Smooth muscle cell (in vitro differentiated cells): ENCODE measurements around the gene PARD3B. TPM values are rescaled to one million over a fixed set of nuclear protein-coding genes. Genes with fewer than 3 reads are reported as not detected.

Experiments used
- DNase-seq: peaks from one replicate; lab custom pipeline; 2025; ENCODE audit not compliant: unreplicated experiment; lab: John Stamatoyannopoulos, UW
- H2AFZ ChIP-seq: fragments of 200-600 bp; sonication (generic); 2 replicates; pipeline ENCODE4 v1.6.0; 2016; ENCODE audit warnings: antibody characterized with exemption, low read depth, mild to moderate bottlenecking
- H3F3A ChIP-seq: fragments of 200-600 bp; sonication (generic); 2 replicates; pipeline ENCODE4 v1.6.0; 2017; ENCODE audit warnings: antibody characterized with exemption, low read depth
- H3K27ac ChIP-seq: fragments of 200-600 bp; sonication (generic); 2 replicates; pipeline ENCODE4 v1.5.1; 2016; ENCODE audit warnings: low read depth, mild to moderate bottlenecking
- H3K27me3 ChIP-seq: fragments of 200-600 bp; sonication (generic); 2 replicates; pipeline ENCODE4 v1.6.1; 2016; ENCODE audit warnings: low read depth, mild to moderate bottlenecking
- H3K36me3 ChIP-seq: fragments of 200-600 bp; sonication (generic); 2 replicates; pipeline ENCODE4 v1.5.1; 2016; ENCODE audit warnings: low read depth
- H3K4me1 ChIP-seq: fragments of 200-600 bp; sonication (generic); 2 replicates; pipeline ENCODE4 v1.5.1; 2016; ENCODE audit warnings: low read depth
- H3K4me2 ChIP-seq: fragments of 200-600 bp; sonication (generic); 2 replicates; pipeline ENCODE4 v1.6.0; 2016; ENCODE audit warnings: mild to moderate bottlenecking
- H3K4me3 ChIP-seq: fragments of 200-600 bp; sonication (generic); 2 replicates; pipeline ENCODE4 v1.5.1; 2016; ENCODE audit warnings: mild to moderate bottlenecking
- H3K79me2 ChIP-seq: fragments of 200-600 bp; sonication (generic); 2 replicates; pipeline ENCODE4 v1.6.0; 2016; ENCODE audit warnings: low read depth, mild to moderate bottlenecking
- H3K9ac ChIP-seq: fragments of 200-600 bp; sonication (generic); 2 replicates; pipeline ENCODE4 v1.6.0; 2016; ENCODE audit warnings: low read depth
- H3K9me3 ChIP-seq: fragments of 200-600 bp; sonication (generic); replicated peaks from 2 replicates; pipeline ENCODE4 v1.5.1; 2016; ENCODE audit warnings: low read depth
- H4K20me1 ChIP-seq: fragments of 200-600 bp; sonication (generic); 2 replicates; pipeline ENCODE4 v1.6.0; 2016; ENCODE audit warnings: low read depth
- WGBS: methylation state at CpG from one replicate; pipeline ENCODE4 v1.1.7; 2016; ENCODE audit warnings: low lambda C conversion rate; 5-methylcytosine and 5-hydroxymethylcytosine counted together
- polyA plus RNA-seq: library from polyadenylated mRNA; unstranded; fragments of >200 nt; fragmentation: Nextera tagmentation; extraction: Ambion mirVana; gene quantifications from 2 replicates; pipeline ENCODE4 v1.2.1, GENCODE V29; 2016
- total RNA-seq: library from RNA; depleted of rRNA; stranded (reverse); fragments of >200 nt; gene quantifications from 2 replicates; pipeline ENCODE4 v1.2.3, GENCODE V29; 2014
- TF ChIP-seq, protein P1 (sequence below): fragments of 200-600 bp; sonication (generic); IDR thresholded peaks from 2 replicates; pipeline ENCODE4 v1.5.1; 2017; ENCODE audit warnings: borderline replicate concordance, mild to moderate bottlenecking, antibody characterized with exemption; ENCODE audit not compliant: insufficient read depth, poor library complexity, severe bottlenecking

Gene PARD3B
- total and polyA plus RNA-seq, 2 experiments from 2014 or later = 3.3 to 12.2 TPM

DNA sequence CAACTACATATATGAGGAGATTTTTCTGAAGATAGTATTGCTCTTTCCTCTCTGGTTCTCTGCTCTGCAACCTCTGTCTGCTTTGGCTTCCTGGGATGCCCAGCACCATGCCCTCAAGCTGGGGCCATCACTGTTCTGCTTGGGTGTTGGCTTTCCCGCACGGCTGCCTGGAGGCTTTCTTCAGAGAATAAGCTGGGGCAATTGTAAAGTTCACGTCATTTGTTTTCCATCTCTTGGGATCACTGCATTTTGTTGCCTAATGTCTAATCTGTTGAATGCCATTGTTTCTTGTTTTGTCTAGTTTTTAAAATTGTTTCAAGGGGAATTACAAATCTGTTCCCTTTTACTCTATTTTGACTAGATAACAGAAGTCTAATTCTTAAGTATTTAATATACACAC lies 699.7 kb downstream of the PARD3B start:
- H3K9ac ChIP-seq = no peak overlapping the region
- 88% methylated on average over 3 of the region's 3 CpGs for WGBS
- TF ChIP-seq, protein P1, sequence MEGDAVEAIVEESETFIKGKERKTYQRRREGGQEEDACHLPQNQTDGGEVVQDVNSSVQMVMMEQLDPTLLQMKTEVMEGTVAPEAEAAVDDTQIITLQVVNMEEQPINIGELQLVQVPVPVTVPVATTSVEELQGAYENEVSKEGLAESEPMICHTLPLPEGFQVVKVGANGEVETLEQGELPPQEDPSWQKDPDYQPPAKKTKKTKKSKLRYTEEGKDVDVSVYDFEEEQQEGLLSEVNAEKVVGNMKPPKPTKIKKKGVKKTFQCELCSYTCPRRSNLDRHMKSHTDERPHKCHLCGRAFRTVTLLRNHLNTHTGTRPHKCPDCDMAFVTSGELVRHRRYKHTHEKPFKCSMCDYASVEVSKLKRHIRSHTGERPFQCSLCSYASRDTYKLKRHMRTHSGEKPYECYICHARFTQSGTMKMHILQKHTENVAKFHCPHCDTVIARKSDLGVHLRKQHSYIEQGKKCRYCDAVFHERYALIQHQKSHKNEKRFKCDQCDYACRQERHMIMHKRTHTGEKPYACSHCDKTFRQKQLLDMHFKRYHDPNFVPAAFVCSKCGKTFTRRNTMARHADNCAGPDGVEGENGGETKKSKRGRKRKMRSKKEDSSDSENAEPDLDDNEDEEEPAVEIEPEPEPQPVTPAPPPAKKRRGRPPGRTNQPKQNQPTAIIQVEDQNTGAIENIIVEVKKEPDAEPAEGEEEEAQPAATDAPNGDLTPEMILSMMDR = no peak

GRCh38 chr2:205245652-205246051 lies 700.4 kb downstream of the PARD3B start:
- H3K79me2 ChIP-seq = no peaks in the 10 kb centered on the region
- no peaks in the 10 kb centered on the region for H3K27me3 ChIP-seq
- no peak overlapping the region for H2AFZ ChIP-seq
- no peak overlapping the region for H3K27ac ChIP-seq
- H4K20me1 ChIP-seq = no peaks in the 10 kb centered on the region
- H3K9ac ChIP-seq = no peak overlapping the region
- peaks cover 3% of the 10 kb centered on the region for H3K36me3 ChIP-seq
- no peaks in the 10 kb centered on the region for H3K9me3 ChIP-seq
- WGBS = 68% methylated on average over 2 of the region's 2 CpGs
- H3K4me2 ChIP-seq = no peak overlapping the region
- H3K4me3 ChIP-seq = no peak overlapping the region
- DNase-seq = no peak
- TF ChIP-seq, protein P1 = no peak
- H3K4me1 ChIP-seq = no peaks in the 10 kb centered on the region
- H3F3A ChIP-seq = no peaks in the 10 kb centered on the region

More for the DNA sequence above, 699.7 kb downstream of the PARD3B start:
- no peak overlapping the region for H3K4me2 ChIP-seq
- no peak overlapping the region for H3K4me3 ChIP-seq
- peaks cover 3% of the 10 kb centered on the region for H3K36me3 ChIP-seq
- no peak overlapping the region for H3K27ac ChIP-seq
- H3F3A ChIP-seq = no peaks in the 10 kb centered on the region
- no peaks in the 10 kb centered on the region for H4K20me1 ChIP-seq
- H3K79me2 ChIP-seq = no peaks in the 10 kb centered on the region
- no peak for DNase-seq
- no peak overlapping the region for H2AFZ ChIP-seq
- H3K9me3 ChIP-seq = no peaks in the 10 kb centered on the region
- no peaks in the 10 kb centered on the region for H3K4me1 ChIP-seq
- H3K27me3 ChIP-seq = no peaks in the 10 kb centered on the region

DNA sequence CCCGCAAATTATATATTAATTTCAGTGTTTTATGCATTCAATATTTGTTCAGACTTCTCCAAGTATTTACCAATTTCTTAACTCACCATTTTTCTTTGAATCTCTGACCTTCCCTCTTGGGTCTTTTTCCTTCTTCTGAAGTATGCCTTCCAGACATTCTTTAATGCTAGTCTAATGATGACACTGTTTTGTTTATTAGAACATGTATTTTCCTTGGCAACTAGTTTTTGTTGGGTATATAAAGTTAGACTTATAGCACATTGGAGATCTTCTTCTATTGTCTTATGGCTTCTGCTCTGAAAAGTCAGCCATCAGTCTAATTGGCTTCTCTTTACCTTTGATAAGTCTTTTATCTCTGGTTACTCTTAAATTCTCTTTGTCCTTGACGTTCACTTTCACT lies 713.8 kb downstream of the PARD3B start:
- TF ChIP-seq, protein P1 = no peak
- Histone ChIP-seq H4K20me1 (no peaks in the 10 kb centered on the region), H3K79me2 (no peaks in the 10 kb centered on the region), H3K4me3 (no peak overlapping the region), H2AFZ (no peak overlapping the region), H3K4me2 (no peak overlapping the region), H3K9ac (no peak overlapping the region), H3F3A (no peaks in the 10 kb centered on the region), H3K9me3 (no peaks in the 10 kb centered on the region), H3K27me3 (no peaks in the 10 kb centered on the region), H3K36me3 (no peaks in the 10 kb centered on the region), H3K27ac (no peak overlapping the region), H3K4me1 (no peaks in the 10 kb centered on the region)
- 95% methylated on average over 2 of the region's 2 CpGs for WGBS
- no peak for DNase-seq

DNA sequence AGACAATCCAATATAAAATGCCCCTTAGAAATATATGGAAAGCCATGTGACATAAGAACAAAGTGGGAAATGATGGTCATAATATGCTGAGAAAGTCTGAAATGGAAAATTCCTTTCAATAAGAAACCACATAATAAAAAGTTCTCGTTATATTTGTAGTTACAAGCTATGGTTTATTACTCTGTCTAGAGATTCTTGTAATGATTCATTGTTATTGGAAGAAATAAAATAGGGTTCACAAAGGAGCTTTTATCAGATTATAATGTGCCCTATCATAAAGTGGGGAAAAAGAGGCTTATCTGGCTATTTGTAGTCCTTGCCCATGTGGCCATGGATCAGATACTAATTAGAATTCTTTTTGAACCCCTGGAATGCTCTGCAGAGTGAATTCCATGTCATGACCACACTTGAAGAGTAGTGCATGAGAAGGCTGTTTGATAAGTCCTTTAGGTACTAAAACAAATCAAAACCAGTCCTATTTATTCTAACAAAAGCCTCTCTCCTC lies 716.3 kb downstream of the PARD3B start:
- Histone ChIP-seq H2AFZ (no peak overlapping the region), H3K9ac (no peak overlapping the region), H3K9me3 (no peaks in the 10 kb centered on the region), H3K27ac (no peak overlapping the region), H3K4me2 (no peak overlapping the region), H3K36me3 (no peaks in the 10 kb centered on the region), H3K4me1 (peaks cover under 1% of the 10 kb centered on the region), H3K27me3 (no peaks in the 10 kb centered on the region), H3F3A (no peaks in the 10 kb centered on the region), H3K4me3 (no peak overlapping the region), H4K20me1 (no peaks in the 10 kb centered on the region), H3K79me2 (no peaks in the 10 kb centered on the region)
- WGBS = 56% methylated on average over 1 of the region's 1 CpG
- no peak for DNase-seq
- TF ChIP-seq, protein P1 = no peak
